BLaER1 (cell line): ENCODE measurements around the gene ZNF319.
"Not testable (repeated sequence)": the region's sequence is repeated elsewhere in the genome, so short reads cannot be mapped to it uniquely, and the experiment has no call there.

Source experiments
- H3K27ac ChIP-seq: shearing (Covaris generic); formaldehyde crosslinking; 2 replicates; pipeline ENCODE4 v1.8.1; 2022
- H3K27me3 ChIP-seq: shearing (Covaris generic); formaldehyde crosslinking; 2 replicates; pipeline ENCODE4 v1.8.1; 2022
- H3K36me3 ChIP-seq: shearing (Covaris generic); formaldehyde crosslinking; 2 replicates; pipeline ENCODE4 v1.8.1; 2022
- H3K4me1 ChIP-seq: shearing (Covaris generic); formaldehyde crosslinking; 2 replicates; pipeline ENCODE4 v1.8.1; 2022
- H3K4me2 ChIP-seq: shearing (Covaris generic); formaldehyde crosslinking; 2 replicates; pipeline ENCODE4 v1.8.1; 2022
- H3K4me3 ChIP-seq: shearing (Covaris generic); formaldehyde crosslinking; 2 replicates; pipeline ENCODE4 v1.8.1; 2022
- H3K9ac ChIP-seq: shearing (Covaris generic); formaldehyde crosslinking; 2 replicates; pipeline ENCODE4 v1.8.1; 2022
- H3K9me3 ChIP-seq: shearing (Covaris generic); formaldehyde crosslinking; 2 replicates; pipeline ENCODE4 v1.8.1; 2022
- H4K20me1 ChIP-seq: shearing (Covaris generic); formaldehyde crosslinking; 2 replicates; pipeline ENCODE4 v1.8.1; 2022
- Cebpa-rat ChIP-seq: shearing (Covaris generic); IDR thresholded peaks from 2 replicates; pipeline ENCODE4 v1.8.1; 2022

Gene ZNF319

GRCh38 chr16:58010886-58011285, 10.4 kb upstream of the ZNF319 start:
- Histone ChIP-seq H3K9me3 (peaks cover 5% of the 10 kb centered on the region), H3K36me3 (peaks cover 56% of the 10 kb centered on the region), H3K9ac (no peak overlapping the region), H3K4me1 (no peaks in the 10 kb centered on the region), H3K27ac (no peak overlapping the region), H4K20me1 (0 out of 2 replicates have a peak, but pooled peaks cover under 1% of the 10 kb centered on the region), H3K4me2 (no peak overlapping the region), H3K27me3 (no peaks in the 10 kb centered on the region), H3K4me3 (no peak overlapping the region)
- no peak for TF ChIP-seq Cebpa-rat

GRCh38 chr16:58009856-58010416, 9.5 kb upstream of the ZNF319 start:
- no peak overlapping the region for H3K9ac ChIP-seq
- H3K4me3 ChIP-seq: no peak overlapping the region
- TF ChIP-seq Cebpa-rat: no peak
- H3K4me1 ChIP-seq: peaks cover 2% of the 10 kb centered on the region
- no peaks in the 10 kb centered on the region for H3K27me3 ChIP-seq
- peaks cover 5% of the 10 kb centered on the region for H3K9me3 ChIP-seq
- H3K27ac ChIP-seq: no peak overlapping the region
- no peaks in the 10 kb centered on the region for H4K20me1 ChIP-seq
- H3K4me2 ChIP-seq: no peak overlapping the region
- H3K36me3 ChIP-seq: peaks cover 57% of the 10 kb centered on the region

- not testable (repeated sequence) for H4K20me1 ChIP-seq
- H3K4me2 ChIP-seq: peak overlapping the region; percentile 66
Observed at GRCh38 chr16:58004736-58005135, 4.3 kb upstream of the ZNF319 start.

GRCh38 chr16:58002936-58003335, 2.5 kb upstream of the ZNF319 start:
- Histone ChIP-seq H3K4me2 (no peak overlapping the region), H3K9ac (no peak overlapping the region), H3K4me1 (peaks cover 50% of the 10 kb centered on the region), H3K27me3 (no peaks in the 10 kb centered on the region), H3K4me3 (no peak overlapping the region), H3K9me3 (peaks cover 5% of the 10 kb centered on the region), H4K20me1 (peaks cover 25% of the 10 kb centered on the region), H3K36me3 (peaks cover 35% of the 10 kb centered on the region), H3K27ac (no peak overlapping the region)
- TF ChIP-seq Cebpa-rat: no peak

More at GRCh38 chr16:58004736-58005135, 4.3 kb upstream of the ZNF319 start:
- not testable (repeated sequence) for H3K4me3 ChIP-seq, H3K9ac ChIP-seq, H3K9me3 ChIP-seq, H3K27ac ChIP-seq, H3K27me3 ChIP-seq
- Histone ChIP-seq H3K36me3 (peaks cover 35% of the 10 kb centered on the region), H3K4me1 (peaks cover 32% of the 10 kb centered on the region)

GRCh38 chr16:58002416-58002800, 1.9 kb upstream of the ZNF319 start:
- H3K4me3 ChIP-seq: no peak overlapping the region
- 0 out of 2 replicates have a peak overlapping the region, but pooled peaks have one; percentile 86 for H3K9ac ChIP-seq
- H4K20me1 ChIP-seq: peaks cover 31% of the 10 kb centered on the region

GRCh38 chr16:58001781-58002415, 1.4 kb upstream of the ZNF319 start:
- Histone ChIP-seq H3K27ac (peak overlapping the region; percentile 84), H3K9ac (peak overlapping the region; percentile 86), H4K20me1 (peaks cover 36% of the 10 kb centered on the region), H3K4me1 (peaks cover 52% of the 10 kb centered on the region), H3K4me3 (peak overlapping the region; percentile 75), H3K4me2 (peak overlapping the region; percentile 100), H3K27me3 (no peaks in the 10 kb centered on the region), H3K9me3 (peaks cover 5% of the 10 kb centered on the region), H3K36me3 (peaks cover 45% of the 10 kb centered on the region)
- TF ChIP-seq Cebpa-rat: no peak

More at GRCh38 chr16:58002416-58002800, 1.9 kb upstream of the ZNF319 start:
- H3K4me1 ChIP-seq: peaks cover 52% of the 10 kb centered on the region
- TF ChIP-seq Cebpa-rat: no peak
- H3K27ac ChIP-seq: no peak overlapping the region
- peaks cover 40% of the 10 kb centered on the region for H3K36me3 ChIP-seq
- H3K9me3 ChIP-seq: peaks cover 5% of the 10 kb centered on the region
- no peaks in the 10 kb centered on the region for H3K27me3 ChIP-seq
- H3K4me2 ChIP-seq: peak overlapping the region; percentile 100

GRCh38 chr16:58000706-58001676, 519 bp upstream of the ZNF319 start, which contains the start of gene USB1:
TSS of gene USB1 (plus strand) at chr16:58001407. CDS start at chr16:58001484, 77 bp downstream.
- H3K4me1 ChIP-seq: peaks cover 52% of the 10 kb centered on the region
- peak within 1 kb of the TSS; percentile 84 for H3K27ac ChIP-seq
- no peaks in the 10 kb centered on the region for H3K27me3 ChIP-seq
- TF ChIP-seq Cebpa-rat: no peak
- H3K36me3 ChIP-seq: peaks cover 46% of the 10 kb centered on the region
- H4K20me1 ChIP-seq: peaks cover 45% of the 10 kb centered on the region
- no peaks in the 10 kb centered on the region; the same call in 1 of the 2 replicates for H3K9me3 ChIP-seq
- peak within 1 kb of the TSS; percentile 75 for H3K4me3 ChIP-seq
- H3K4me2 ChIP-seq: peak within 1 kb of the TSS; percentile 100
- H3K9ac ChIP-seq: peak within 1 kb of the TSS; percentile 86

- Histone ChIP-seq H3K4me1 (peaks cover 56% of the 10 kb centered on the region), H3K9me3 (no peaks in the 10 kb centered on the region), H3K27ac (peak overlapping the region; percentile 84), H3K27me3 (no peaks in the 10 kb centered on the region), H3K36me3 (peaks cover 52% of the 10 kb centered on the region), H4K20me1 (peaks cover 59% of the 10 kb centered on the region), H3K9ac (peak overlapping the region; percentile 86), H3K4me2 (peak overlapping the region; percentile 99), H3K4me3 (peak overlapping the region; percentile 75)
- TF ChIP-seq Cebpa-rat: no peak
Observed at GRCh38 chr16:57999366-57999970, 1.0 kb downstream of the ZNF319 start.

- peaks cover 54% of the 10 kb centered on the region for H3K4me1 ChIP-seq
- no peaks in the 10 kb centered on the region for H3K9me3 ChIP-seq
- no peak overlapping the region; the same call in 1 of the 2 replicates for H3K9ac ChIP-seq
- H3K36me3 ChIP-seq: peaks cover 53% of the 10 kb centered on the region
- H3K4me3 ChIP-seq: peak overlapping the region; percentile 75
- H4K20me1 ChIP-seq: peaks cover 59% of the 10 kb centered on the region
- no peak for TF ChIP-seq Cebpa-rat
- no peaks in the 10 kb centered on the region for H3K27me3 ChIP-seq
- H3K27ac ChIP-seq: no peak overlapping the region
- H3K4me2 ChIP-seq: peak overlapping the region; percentile 99
Observed at GRCh38 chr16:57998992-57999365, 1.5 kb downstream of the ZNF319 start.
